Left ventricle myocardium superior (tissue), 1 donor: Measurements from ENCODE around the gene MOGAT3. TPM values are rescaled to one million over a fixed set of nuclear protein-coding genes. Genes with fewer than 3 reads are reported as not detected.

Experiments
- microRNA-seq: library from miRNA; unstranded; fragments of <30 nt; microRNA quantifications from one replicate; pipeline ENCODE4 v1.2.0, GENCODE V29; 2020; ENCODE audit warnings: borderline number of aligned reads
- total RNA-seq: library from RNA; stranded (reverse); fragmentation: NEBNext Ultra II Directional; extraction: Animal tissue kit (Norgen Biotek cat#: 25700); gene quantifications from one replicate; pipeline ENCODE4 v1.2.1, GENCODE V29; 2021
- donor health status: DM: no; HTN: yes; CAD: no; lungs with severe emphysema.

Gene MOGAT3
- total RNA-seq, 1 donor from 2014 or later: not detected

Small RNA genes lying within 50 kb of the gene (microRNA-seq; reads per million reads assigned to microRNA genes)
- not detected for gene MIR4653

Other genes with a start within 250 kb of the MOGAT3 start
- not detected for gene MUC12, start 231.5 kb downstream of the MOGAT3 start, total RNA-seq
- not detected for gene MUC17, start 181.0 kb downstream of the MOGAT3 start, total RNA-seq
- gene TRIM56, start 115.6 kb downstream of the MOGAT3 start, total RNA-seq: 16.6 TPM
- gene SERPINE1, start 73.9 kb downstream of the MOGAT3 start, total RNA-seq: 1.3 TPM
- 11.8 TPM for gene AP1S1, start 46.6 kb downstream of the MOGAT3 start, total RNA-seq
- gene VGF, start 35.5 kb downstream of the MOGAT3 start, total RNA-seq: not detected
- gene NAT16, start 20.7 kb downstream of the MOGAT3 start, total RNA-seq: not detected
- gene PLOD3, start 16.5 kb upstream of the MOGAT3 start, total RNA-seq: 43.0 TPM
- 55.8 TPM for gene ZNHIT1, start 17.1 kb upstream of the MOGAT3 start, total RNA-seq
- 3.8 TPM for gene CLDN15, start 36.8 kb upstream of the MOGAT3 start, total RNA-seq
- gene FIS1, start 44.0 kb upstream of the MOGAT3 start, total RNA-seq: 326 TPM
- 26.8 TPM for gene IFT22, start 120.8 kb upstream of the MOGAT3 start, total RNA-seq
- gene COL26A1, start 161.8 kb upstream of the MOGAT3 start, total RNA-seq: not detected